ENCODE results near the gene TUBA8.

TUBA8 gene

GRCh38 chr22:18077639-18078328 is 32.8 kb upstream of the TUBA8 start, which contains the start of gene PEX26:
Gene PEX26 (plus strand): TSS chr22:18077990. CDS start chr22:18078377, 387 bp downstream.
- peak; percentile 97 for DNase-seq

DNA sequence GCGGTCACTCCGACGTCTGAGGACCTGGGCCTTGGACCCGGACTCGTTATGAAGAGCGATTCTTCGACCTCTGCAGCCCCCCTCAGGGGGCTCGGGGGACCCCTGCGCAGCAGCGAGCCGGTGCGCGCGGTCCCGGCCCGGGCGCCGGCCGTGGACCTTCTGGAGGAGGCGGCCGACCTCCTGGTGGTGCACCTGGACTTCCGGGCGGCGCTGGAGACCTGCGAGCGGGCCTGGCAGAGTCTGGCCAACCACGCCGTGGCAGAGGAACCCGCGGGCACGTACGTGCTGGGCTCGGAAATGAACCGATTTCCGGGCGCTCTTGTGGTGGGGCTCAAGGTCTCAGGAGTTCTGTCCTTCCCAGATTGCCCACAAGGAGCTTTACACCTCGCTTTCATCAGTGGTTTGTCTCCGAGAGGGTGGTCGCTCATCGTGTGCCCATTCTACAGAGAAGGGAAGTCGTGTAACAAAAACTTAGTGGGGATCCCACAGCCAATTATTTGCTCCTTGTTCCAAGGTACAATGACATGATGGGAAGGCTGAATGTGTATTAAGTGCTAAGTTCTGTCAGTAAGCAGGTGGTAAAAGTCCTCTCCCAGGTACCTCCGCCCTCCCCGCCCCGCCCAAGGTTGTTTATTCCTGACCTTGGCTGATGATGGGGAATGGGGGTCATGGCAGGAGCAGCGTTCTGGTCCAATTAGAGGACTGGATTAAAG is 32.1 kb upstream of the TUBA8 start:
- peak; percentile 70 for DNase-seq

- no peak for DNase-seq
Observed at GRCh38 chr22:18079706-18080233, 30.8 kb upstream of the TUBA8 start.

DNA sequence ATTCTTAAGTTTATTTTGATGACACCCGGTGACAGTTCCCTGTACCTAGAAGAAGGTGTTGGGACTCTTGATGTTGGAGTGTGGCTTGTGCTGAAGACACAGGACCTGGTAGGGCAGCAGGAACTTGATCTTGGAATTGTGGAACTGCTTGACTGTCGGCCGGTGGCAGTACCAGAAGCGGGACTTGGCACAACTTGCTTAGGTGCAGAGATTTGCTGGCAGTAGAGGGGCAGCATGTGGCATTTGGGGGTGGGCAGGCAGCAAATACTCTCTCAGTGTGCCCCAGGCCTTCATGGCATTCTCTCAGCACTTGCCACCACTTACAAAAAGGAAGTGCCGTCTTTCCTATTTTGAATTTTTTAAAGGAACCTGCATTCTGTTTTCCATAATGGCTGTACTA is 29.2 kb upstream of the TUBA8 start:
- no peak for DNase-seq

GRCh38 chr22:18082467-18082866 is 28.1 kb upstream of the TUBA8 start:
- no peak for DNase-seq

DNA sequence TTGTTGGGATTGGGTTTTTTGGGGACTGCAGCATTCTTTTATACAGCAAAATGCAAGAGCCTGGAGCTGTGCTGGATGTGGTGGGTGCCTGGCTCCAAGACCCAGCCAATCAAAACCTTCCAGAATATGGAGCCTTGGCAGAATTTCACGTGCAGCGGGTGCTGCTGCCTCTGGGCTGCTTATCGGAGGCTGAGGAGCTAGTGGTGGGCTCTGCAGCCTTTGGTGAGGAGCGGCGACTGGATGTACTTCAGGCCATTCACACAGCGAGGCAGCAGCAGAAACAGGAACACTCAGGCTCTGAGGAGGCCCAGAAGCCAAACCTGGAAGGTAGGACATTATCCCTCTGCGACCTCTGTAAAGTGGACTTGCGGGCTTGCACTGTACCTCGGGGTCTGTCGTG is 27.2 kb upstream of the TUBA8 start:
- DNase-seq = no peak

DNA sequence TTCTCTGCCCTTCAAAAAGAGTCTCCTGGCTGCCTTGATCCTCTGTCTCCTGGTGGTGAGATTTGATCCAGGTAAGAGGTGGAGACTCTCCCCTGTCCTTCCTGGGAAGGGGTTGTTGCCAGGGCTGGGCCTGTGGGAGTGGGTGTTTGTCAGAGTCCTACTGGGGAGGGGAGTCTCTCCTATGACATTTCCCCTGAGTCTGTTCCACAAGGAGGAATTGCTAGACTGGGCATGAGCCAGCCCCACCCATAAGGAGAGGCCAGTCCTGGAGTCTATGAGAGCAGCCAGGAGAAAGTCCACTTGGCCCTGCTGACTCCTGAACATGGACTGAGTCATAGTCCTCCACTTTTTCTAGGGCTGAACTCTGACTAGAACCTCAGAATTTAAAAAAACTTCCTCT is 25.4 kb upstream of the TUBA8 start:
- DNase-seq = no peak

DNA sequence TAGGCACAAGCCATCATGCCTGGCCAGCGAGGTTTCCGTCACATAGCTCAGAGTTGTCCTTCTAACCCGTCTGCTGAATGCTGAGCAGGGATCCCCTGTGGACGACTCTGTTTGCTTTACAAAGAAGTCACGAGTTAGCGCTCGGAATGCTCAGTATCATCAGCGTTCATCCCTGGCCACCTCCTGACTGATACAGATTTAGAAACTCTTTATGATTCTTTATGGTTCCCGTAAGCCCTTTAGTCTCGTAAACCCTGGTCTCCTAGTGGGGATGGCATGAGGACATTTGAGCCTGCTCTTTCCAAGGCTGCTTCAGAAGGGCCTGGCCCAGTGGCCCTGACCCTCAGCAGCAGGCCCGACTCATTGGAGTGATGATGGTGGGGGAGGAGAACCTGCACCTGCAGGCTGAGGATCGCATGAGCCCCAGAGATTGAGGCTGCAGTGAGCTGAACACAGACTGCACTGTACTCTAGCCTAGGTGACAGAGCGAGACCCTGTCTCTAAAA is 23.2 kb upstream of the TUBA8 start:
- DNase-seq = no peak

DNA sequence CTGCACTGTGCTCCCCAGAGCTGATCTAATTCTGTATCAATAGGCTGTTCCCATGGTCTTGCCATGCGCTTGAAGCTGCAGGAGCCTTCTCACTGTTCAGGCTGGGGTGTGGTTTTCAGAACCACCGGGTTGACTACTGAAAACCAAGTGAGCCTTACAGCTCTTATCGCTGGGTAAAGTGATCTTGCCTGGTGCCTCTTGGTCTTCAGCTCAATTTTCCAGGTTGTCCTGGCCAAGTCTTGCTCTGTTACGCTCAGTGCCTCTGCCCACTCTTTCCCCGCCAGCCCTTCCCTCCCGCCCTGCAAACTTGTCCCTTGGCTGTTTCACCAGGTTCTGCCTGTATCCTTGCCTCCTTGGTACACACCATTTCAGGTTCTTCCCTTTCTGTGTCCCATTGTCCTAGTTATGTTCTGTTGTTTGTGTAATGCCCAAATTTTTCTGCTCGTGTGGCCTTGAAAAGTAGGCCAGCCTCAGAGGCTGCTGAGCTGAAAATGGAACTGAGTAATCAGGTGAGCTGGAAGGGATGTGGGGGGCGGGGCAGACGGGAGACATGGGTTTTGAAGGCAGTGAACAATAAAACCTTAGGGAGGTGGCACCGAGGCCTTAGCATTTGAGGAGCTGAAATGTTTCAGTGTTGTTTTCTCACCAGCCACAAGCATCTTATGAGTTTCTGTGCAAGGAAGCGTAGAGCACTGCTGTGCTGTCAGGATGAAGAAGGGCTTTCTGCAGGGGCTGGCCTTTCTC is 21.6 kb upstream of the TUBA8 start:
- DNase-seq = no peak

GRCh38 chr22:18090286-18090685 is 20.3 kb upstream of the TUBA8 start:
- DNase-seq = no peak

- DNase-seq = no peak
Observed at GRCh38 chr22:18091478-18091877, 19.1 kb upstream of the TUBA8 start.

- peak; percentile 64 for DNase-seq
Observed at GRCh38 chr22:18091916-18092526, 18.6 kb upstream of the TUBA8 start.

DNA sequence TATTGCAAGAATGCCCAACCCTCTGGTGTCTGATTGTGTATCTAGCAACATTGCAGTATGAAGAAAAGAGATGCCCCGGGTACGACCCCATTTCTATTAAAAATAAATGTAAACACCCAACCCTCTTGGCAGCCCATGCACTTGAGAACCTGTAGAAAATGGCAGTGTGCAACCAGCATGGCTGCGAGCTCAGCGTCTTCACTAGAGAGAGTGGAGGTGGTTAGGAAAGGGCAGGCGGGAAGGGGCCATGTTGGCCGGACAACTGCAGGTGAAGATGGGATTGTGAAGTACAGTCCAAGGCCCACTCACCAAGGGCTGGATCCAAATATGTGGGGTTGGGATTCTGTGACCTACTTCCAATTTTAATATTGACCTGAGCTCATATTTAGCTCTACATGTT is 16.9 kb upstream of the TUBA8 start:
- no peak for DNase-seq

- DNase-seq = no peak
Observed at GRCh38 chr22:18095101-18095805, 15.4 kb upstream of the TUBA8 start.

DNA sequence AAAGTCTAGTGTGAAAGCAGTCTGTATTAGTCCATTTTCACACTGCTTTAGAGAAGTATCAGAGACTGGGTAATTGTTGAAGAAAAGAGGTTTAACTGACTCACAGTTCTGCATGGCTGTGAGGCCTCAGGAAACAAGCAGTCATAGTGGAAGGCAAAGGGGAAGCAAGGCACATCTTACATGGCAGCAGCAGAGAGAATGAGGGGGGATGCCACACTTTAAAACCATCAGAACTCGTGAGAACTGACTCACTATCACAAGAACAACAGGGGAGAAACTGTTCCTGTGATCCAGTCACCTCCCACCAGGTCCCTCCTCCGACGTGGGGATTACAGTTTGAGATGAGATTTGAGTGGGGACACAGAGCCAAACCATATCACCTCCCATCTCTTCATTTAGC is 13.8 kb upstream of the TUBA8 start:
- peak; percentile 53 for DNase-seq

DNA sequence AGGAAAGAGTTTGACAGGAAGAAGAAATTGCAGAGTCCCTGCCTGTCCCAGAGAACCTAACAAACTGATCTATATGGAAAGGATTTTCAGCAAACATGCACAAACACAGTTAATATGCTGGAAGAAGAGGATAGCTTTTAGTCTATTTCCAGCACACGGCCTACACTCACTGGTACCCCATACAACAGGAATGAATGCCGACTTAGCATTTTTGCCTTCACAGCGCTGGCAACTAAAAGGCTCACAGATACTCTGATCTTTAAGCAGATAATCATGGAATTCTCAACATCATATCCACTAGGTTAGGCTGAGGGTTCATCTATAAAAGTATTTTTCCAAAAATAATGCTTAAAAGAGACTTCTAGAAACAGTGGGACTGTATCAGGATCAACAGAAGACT is 9.8 kb upstream of the TUBA8 start:
- no peak for DNase-seq

DNA sequence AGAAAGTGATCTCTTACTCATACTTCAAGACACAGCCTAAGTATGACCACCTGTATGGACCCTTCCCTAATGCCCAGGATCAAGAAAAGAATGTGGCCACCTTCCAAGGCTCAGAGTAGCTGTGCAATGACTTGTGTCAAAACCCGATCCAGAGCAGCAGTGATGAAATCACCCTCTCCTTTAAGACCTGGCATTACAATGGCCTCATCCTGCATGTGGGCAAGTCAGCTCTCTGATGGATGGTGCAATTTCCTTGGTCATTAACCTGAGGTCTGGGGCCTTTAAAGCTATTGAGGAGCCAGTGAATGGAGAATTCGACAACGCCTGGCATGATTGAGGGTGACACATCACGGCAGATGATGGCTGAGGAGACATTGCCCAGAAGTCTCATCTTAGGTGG is 9.1 kb upstream of the TUBA8 start:
- no peak for DNase-seq

DNA sequence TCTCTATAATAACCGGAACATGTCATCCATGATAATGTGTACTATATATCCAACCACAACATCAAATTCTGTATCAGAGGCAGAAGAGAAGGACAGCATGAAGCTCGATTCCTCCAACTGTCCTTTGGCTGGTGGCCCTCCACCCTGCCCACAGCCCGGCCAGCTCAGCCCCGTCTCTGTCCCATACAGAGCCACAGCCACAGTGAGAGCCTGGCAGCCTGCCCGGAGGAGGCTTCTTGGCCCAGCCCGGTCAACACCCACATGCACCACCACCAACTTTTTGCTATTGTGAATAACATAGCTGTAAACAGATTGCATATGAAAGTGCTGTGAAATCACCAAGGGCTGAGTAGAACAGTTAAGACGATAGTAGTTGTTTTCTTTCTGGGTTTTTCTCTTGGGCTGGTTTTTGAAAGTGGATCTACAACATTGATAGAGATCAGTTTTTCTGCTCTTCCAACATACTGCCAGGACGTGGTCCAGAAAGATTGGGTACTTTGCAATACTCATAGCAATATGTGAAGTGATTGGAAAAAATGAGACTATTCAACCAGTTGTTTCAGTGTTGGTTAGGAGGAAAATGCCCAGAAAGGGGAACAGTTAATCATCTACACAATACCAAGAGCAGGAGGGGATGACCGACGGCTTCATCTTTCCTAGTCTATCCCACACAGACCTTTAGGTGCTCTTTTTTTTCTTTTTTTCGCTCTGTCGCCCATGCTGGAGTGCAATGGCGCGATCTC is 6.9 kb upstream of the TUBA8 start:
- peak; percentile 17 for DNase-seq

DNA sequence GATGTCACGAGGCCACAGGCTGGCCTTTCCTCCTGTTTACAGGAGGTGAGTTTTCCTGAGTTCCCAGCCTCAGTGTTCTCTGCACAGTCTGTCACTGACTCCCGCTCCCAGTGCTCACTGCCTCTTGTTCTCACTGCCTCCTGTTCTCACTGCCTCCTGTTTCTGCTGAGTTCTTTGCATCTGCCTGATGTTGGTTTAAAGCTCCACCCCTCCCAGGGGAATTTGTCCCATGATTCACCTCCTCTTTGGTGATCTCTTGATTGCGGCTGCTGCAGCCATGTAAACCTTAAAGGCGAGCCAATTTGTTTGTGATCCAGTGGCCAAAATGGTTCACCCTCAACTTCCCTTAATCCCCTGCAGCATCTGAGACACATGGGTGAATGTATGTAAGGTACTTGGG is 6.0 kb upstream of the TUBA8 start:
- no peak for DNase-seq

DNA sequence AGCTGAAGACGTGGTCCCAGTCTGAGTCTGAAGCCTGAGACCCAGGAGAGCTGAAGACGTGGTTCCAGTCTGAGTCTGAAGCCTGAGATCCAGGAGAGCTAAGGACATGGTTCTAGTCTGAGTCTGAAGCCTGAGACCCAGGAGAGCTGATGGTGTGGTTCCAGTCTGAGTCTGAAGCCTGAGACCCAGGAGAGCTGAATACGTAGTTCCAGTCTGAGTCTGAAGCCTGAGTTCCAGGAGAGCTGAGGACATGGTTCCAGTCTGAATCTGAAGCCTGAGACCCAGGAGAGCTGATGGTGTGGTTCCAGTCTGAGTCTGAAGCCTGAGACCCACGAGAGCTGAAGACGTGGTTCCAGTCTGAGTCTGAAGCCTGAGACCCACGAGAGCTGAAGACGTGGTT is 4.6 kb upstream of the TUBA8 start:
- DNase-seq = peak; percentile 44

- peak; percentile 83 for DNase-seq
Observed at GRCh38 chr22:18106550-18107341, 3.9 kb upstream of the TUBA8 start.

Data from activated CD4-positive, alpha-beta T cell treated with anti-CD3 and anti-CD28 coated beads, Interleukin-2, Interleukin-6, amounts not matched to agents 100 ng/mL and 50 ng/mL, durations not matched to agents 16 hours and 8 hours (primary cell).